GM12801 (cell line): ENCODE results near the gene SOX18.

Experiments used
- CTCF ChIP-seq: IDR thresholded peaks from one replicate; pipeline ENCODE4 v1.5.1; 2011; ENCODE audit warnings: control low read depth; ENCODE audit not compliant: insufficient read length; ENCODE audit errors: extremely low read depth

Gene SOX18

DNA sequence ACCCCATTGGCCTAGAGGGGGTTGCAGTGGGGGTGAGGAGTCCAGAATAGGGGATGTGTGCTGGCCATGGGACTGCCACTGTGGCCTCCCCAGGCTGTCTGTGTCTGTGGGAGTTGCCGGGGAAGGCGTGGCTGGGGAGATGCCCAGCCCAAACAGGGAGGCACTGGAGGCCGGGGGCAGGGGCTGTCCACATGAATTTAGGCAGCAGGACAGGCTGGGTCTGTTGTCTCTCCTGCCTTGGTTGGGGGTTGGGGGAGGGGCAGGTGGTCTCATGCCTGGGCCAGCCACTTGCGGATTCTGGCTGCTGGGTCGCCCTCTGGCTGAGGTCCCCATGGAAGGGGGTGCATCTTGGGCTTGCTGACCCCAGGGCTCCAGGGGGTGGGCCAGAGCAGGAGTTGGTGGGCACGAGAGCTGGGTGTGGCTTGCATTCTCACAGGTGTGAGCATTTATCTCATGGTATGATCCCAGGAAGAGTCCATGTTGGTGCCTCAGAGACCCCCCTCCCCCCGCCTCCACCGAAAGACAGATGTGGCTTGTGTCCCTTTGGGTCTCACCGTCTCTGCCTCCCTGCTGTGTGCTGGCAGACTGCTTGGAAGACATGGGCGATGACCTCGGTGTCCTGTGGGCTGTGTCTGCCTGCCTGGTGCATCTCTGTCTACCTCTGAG lies 4.0 kb downstream of the SOX18 start:
- TF ChIP-seq CTCF, result no peak

DNA sequence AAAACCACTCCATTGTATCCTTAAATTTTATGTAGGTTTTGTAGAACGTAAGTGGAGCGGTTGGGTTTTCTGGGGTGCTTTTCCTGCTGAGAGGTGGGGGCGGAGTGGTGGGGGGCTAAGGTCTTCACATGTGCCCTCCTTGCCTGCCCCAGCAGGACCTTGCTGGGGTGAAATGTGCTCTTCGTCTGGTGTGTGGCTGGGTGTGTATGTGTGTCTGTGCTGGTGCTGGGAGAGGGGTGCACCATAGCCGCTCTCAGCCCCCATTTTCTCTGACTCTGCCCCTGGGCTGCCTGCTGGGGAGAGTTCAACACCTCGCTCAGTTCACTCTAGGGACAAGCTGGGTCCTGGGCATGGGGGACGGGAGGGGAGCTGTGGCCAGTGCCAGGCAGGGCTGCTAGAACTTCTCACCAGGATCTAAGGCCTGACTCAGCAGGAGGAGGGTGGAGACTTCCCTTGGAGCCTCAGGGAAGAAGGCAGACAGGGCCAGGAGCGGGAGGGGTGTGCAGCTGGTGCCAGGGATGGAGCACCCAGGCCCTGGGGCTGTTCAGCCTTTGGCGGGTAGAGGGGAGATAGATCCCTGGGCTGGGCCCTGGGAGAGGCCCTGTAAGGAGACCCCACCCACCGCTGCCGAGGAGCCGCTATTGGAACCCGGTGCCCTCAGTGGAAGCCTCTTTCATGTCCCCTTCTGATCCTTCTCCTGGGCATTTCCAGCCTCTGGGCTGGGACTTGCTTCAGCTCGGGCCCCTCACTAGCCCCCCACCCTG lies 4.8 kb downstream of the SOX18 start:
- no peak for TF ChIP-seq CTCF

DNA sequence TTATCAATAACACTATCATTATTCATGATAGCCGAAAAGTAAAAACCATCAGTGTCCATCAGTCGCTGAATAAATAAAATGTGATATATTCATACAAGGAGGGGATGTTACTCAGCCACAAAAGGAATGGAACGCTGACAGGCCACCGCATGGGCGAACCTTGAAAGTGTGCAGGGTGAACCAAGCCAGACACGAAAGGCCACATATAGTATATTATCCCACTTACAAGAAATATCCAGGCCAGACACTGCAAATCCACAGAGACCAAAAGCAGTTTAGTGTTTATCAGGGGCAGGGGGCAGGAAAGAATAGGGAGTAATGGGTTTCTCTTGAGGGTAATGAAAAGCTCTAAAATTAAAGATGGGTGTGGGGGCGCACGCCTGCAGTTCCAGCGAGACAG lies 5.7 kb downstream of the SOX18 start:
- TF ChIP-seq CTCF, result no peak

- no peak for TF ChIP-seq CTCF
These were observed 7.2 kb downstream of the SOX18 start for GRCh38 chr20:64042054-64042781.

- no peak for TF ChIP-seq CTCF
These were observed 7.7 kb downstream of the SOX18 start for GRCh38 chr20:64041781-64042053.

GRCh38 chr20:64041040-64041780 lies 8.2 kb downstream of the SOX18 start:
- TF ChIP-seq CTCF, result no peak
